ENCODE measurements around the gene TANC2. TPM values are rescaled to one million over a fixed set of nuclear protein-coding genes. Genes with fewer than 3 reads are reported as not detected.

Gene TANC2
- polyA plus RNA-seq, 2 of the 4 experiments (the other 2 are of a cell fraction) = 16.3 to 33.7 TPM

GRCh38 chr17:62998665-62999393, 32.8 kb downstream of the TANC2 start:
- Histone ChIP-seq H3K4me1 (peaks cover 40% of the 10 kb centered on the region), H3K4me3 (no peak overlapping the region), H3K9me3 (no peaks in the 10 kb centered on the region), H3K4me2 (no peak overlapping the region), H3K27ac (no peak overlapping the region)
- CTCF ChIA-PET = interaction anchor here (0.6 to 2.8 kb wide), 4 partner anchors 8 to 427 kb away, joined by 3 to 9 read pairs (median 4); no protein-coding TSS in a partner anchor
- peak in 1 of 2 experiments; percentile 51; a peak in 2 of 6 replicates for ATAC-seq
- no peak for FAIRE-seq
- POLR2A ChIA-PET = no interaction called here
- TF ChIP-seq NR3C1 (IDR thresholded peaks at IDR 0.05) (no peak), JUN (IDR thresholded peaks at IDR 0.05) (no peak), HMGXB4 (CRISPR knock-in tag; IDR thresholded peaks at IDR 0.05; ENCODE audit: borderline replicate concordance) (no peak), ZSCAN20 (CRISPR knock-in tag; IDR thresholded peaks at IDR 0.05) (no peak), CBX2 (IDR thresholded peaks at IDR 0.05; ENCODE audit: borderline replicate concordance, low read depth) (no peak), KDM5A (IDR thresholded peaks at IDR 0.05) (no peak), KDM1A (IDR thresholded peaks at IDR 0.05; ENCODE audit: low read depth) (no peak), NPAS2 (CRISPR knock-in tag; IDR thresholded peaks at IDR 0.05; ENCODE audit: borderline replicate concordance) (no peak), SREBF2 (IDR thresholded peaks at IDR 0.05) (no peak), ZNF302 (CRISPR knock-in tag; IDR thresholded peaks at IDR 0.05) (no peak), RAD21 (conservative IDR thresholded peaks at IDR 0.05 in 1 of 2, IDR thresholded peaks at IDR 0.05 in 1 of 2) (no peak), FOXS1 (CRISPR knock-in tag; IDR thresholded peaks at IDR 0.05) (no peak), E2F6 (IDR thresholded peaks at IDR 0.05; ENCODE audit: borderline replicate concordance, low read depth) (no peak), BCL3 (IDR thresholded peaks at IDR 0.05) (no peak), HES2 (IDR thresholded peaks at IDR 0.05) (no peak), USF2 (IDR thresholded peaks at IDR 0.05) (no peak), PHF8 (IDR thresholded peaks at IDR 0.05; ENCODE audit: borderline replicate concordance, low read depth) (no peak)
- WGBS (ENCODE audit: missing lambda C conversion rate) = 83% methylated on average over 1 of the region's 1 CpG
- DNase-seq (ENCODE audit: low read depth in 1 of 2, low spot score in 1 of 2) = peak in 1 of 2 experiments; percentile 20

- ATAC-seq = no peak
- DNase-seq (ENCODE audit: low read depth in 1 of 2, low spot score in 1 of 2) = no peak
- Histone ChIP-seq H3K9me3 (no peaks in the 10 kb centered on the region), H3K4me1 (peaks cover 36% of the 10 kb centered on the region), H3K4me3 (no peak overlapping the region), H3K4me2 (no peak overlapping the region), H3K27ac (no peak overlapping the region)
- ChIA-PET CTCF (interaction anchor here (0.6 to 2.8 kb wide), 3 partner anchors 13 to 407 kb away, joined by 3 to 9 read pairs (median 5); no protein-coding TSS in a partner anchor), POLR2A (no interaction called here)
- FAIRE-seq = no peak
- 92% methylated on average over 3 of the region's 3 CpGs for WGBS (ENCODE audit: missing lambda C conversion rate)
- TF ChIP-seq JUN (IDR thresholded peaks at IDR 0.05) = no peak
- TF ChIP-seq POLR2A (IDR thresholded peaks at IDR 0.05; ENCODE audit: low read length) = no peak
- no peak for TF ChIP-seq ATOH8 (CRISPR knock-in tag; IDR thresholded peaks at IDR 0.05; ENCODE audit: low read depth)
- no peak for TF ChIP-seq RFX5 (IDR thresholded peaks at IDR 0.05)
- no peak for TF ChIP-seq NFE2L2 (conservative IDR thresholded peaks at IDR 0.05; ENCODE audit: low read length)
- TF ChIP-seq FOSL2 (IDR thresholded peaks at IDR 0.05) = no peak
- TF ChIP-seq FOSL2 (CRISPR knock-in tag; IDR thresholded peaks at IDR 0.05) = no peak
- TF ChIP-seq ZC3H11A (IDR thresholded peaks at IDR 0.05) = no peak
- TF ChIP-seq E2F6 (IDR thresholded peaks at IDR 0.05; ENCODE audit: borderline replicate concordance, low read depth) = no peak
Observed at GRCh38 chr17:62999736-63000135, 33.7 kb downstream of the TANC2 start.
